ENCODE measurements around the gene TNIK.

TNIK gene

DNA sequence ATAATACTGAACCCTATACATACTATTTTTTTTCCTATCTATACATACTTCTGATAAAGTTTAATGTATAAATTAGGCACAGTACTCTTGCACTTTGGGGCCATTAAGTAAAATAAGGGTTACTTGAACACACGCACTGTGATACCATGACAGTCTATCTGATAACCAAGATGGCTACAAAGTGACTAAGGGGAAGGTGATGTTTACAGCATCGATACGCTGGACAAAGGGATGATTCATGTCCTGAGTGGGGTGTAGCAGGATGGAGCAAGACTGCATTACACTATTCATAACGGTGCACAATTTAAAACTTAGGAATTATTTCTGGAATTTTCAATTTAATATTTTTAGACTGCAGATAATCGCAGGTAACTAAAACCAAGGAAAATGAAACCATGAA lies 403.7 kb downstream of the TNIK start:
- H3K36me3 ChIP-seq (ENCODE audit: insufficient read depth, insufficient read length, low read length), result no peaks in the 10 kb centered on the region
- no peaks in the 10 kb centered on the region for H3K9me3 ChIP-seq (ENCODE audit: insufficient read depth, low read length)
- no peaks in the 10 kb centered on the region for H3K27me3 ChIP-seq (ENCODE audit: insufficient read depth, insufficient read length)
- no peak for DNase-seq (ENCODE audit: low read depth, low spot score)
- no peak overlapping the region for H3K9ac ChIP-seq (ENCODE audit: insufficient read length, low read depth)
- H3K4me1 ChIP-seq (ENCODE audit: insufficient read depth, insufficient read length), result no peaks in the 10 kb centered on the region
- TF ChIP-seq ZNF274 (IDR thresholded peaks at IDR 0.05; ENCODE audit: low read depth, low read length) (no peak), YY1 (IDR thresholded peaks at IDR 0.05; ENCODE audit: insufficient read depth, insufficient read length) (no peak), SUZ12 (IDR thresholded peaks at IDR 0.05; ENCODE audit: extremely low read depth, insufficient read depth, insufficient read length) (no peak)
- H3K4me3 ChIP-seq (ENCODE audit: insufficient read length, low read depth), result no peak overlapping the region

DNA sequence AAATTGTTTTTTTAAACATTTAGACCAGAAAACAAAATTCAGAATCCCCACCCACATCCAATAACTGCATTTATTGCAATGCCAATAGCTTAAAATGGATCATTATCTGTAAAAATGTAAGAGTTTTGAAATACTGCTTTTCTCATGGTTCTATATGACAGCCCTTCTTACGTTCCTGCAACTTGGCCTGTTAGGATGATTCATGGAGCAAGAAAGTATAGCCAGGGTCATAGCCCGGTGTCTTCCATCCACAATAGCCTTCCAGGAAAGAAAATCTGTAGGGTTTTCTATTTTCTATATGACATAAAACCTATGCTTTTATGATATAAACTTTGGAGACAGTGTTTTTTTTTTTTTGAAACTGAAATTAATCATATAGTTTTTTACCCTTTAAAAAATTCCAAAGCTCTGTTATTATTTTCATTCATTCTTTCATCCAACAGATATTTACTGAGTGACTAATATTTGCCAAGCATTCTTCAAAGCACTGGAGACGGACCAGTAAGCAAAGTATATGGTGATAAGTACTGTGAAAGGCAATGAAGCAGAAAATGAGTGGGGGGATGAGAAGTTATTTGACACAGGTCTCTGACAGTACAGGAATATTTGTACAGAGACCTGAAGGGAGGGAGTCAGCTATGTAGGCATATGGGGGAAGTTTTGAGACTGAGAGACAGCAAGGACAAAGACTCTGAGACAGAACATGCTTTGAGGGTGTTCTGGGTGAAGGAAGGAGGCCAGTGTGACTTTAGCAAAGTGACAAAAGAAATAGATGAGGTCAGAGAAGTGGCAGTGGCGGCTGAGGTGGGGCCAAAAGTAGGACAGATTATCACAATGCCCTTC lies 404.6 kb downstream of the TNIK start:
- no peak for DNase-seq (ENCODE audit: low read depth, low spot score)

DNA sequence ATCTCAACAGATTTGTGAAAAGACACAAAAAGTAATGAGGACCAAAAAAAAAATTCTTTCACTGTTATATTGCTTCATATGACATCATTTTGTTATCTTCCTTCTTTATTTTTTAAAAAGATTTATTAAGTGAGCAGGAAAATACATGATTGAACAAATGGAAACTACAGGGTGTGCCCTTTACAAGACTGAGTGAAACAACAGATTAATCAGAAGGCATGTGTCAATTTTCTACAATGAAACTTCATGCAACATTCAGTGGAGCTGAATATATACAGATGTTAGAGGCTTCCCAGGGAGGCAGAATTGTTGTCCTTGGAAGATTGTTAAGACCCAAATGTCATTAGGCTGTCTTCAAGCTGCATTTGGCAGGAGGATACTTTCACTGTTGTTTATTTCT lies 405.3 kb downstream of the TNIK start:
- TF ChIP-seq SUZ12 (IDR thresholded peaks at IDR 0.05; ENCODE audit: extremely low read depth, insufficient read depth, insufficient read length) (no peak), YY1 (IDR thresholded peaks at IDR 0.05; ENCODE audit: insufficient read depth, insufficient read length) (no peak), ZNF274 (IDR thresholded peaks at IDR 0.05; ENCODE audit: low read depth, low read length) (no peak)
- Histone ChIP-seq H3K36me3 (ENCODE audit: insufficient read depth, insufficient read length, low read length) (no peaks in the 10 kb centered on the region), H3K9me3 (ENCODE audit: insufficient read depth, low read length) (no peaks in the 10 kb centered on the region), H3K27me3 (ENCODE audit: insufficient read depth, insufficient read length) (no peaks in the 10 kb centered on the region), H3K4me1 (ENCODE audit: insufficient read depth, insufficient read length) (no peaks in the 10 kb centered on the region), H3K4me3 (ENCODE audit: insufficient read length, low read depth) (no peak overlapping the region), H3K9ac (ENCODE audit: insufficient read length, low read depth) (no peak overlapping the region)
- no peak for DNase-seq (ENCODE audit: low read depth, low spot score)

More for the DNA sequence above, 404.6 kb downstream of the TNIK start:
- Histone ChIP-seq H3K36me3 (ENCODE audit: insufficient read depth, insufficient read length, low read length) (no peaks in the 10 kb centered on the region), H3K4me3 (ENCODE audit: insufficient read length, low read depth) (no peak overlapping the region), H3K27me3 (ENCODE audit: insufficient read depth, insufficient read length) (no peaks in the 10 kb centered on the region), H3K9ac (ENCODE audit: insufficient read length, low read depth) (no peak overlapping the region), H3K4me1 (ENCODE audit: insufficient read depth, insufficient read length) (no peaks in the 10 kb centered on the region), H3K9me3 (ENCODE audit: insufficient read depth, low read length) (no peaks in the 10 kb centered on the region)
- TF ChIP-seq YY1 (IDR thresholded peaks at IDR 0.05; ENCODE audit: insufficient read depth, insufficient read length), result no peak
- TF ChIP-seq SUZ12 (IDR thresholded peaks at IDR 0.05; ENCODE audit: extremely low read depth, insufficient read depth, insufficient read length), result no peak
- TF ChIP-seq ZNF274 (IDR thresholded peaks at IDR 0.05; ENCODE audit: low read depth, low read length), result no peak

DNA sequence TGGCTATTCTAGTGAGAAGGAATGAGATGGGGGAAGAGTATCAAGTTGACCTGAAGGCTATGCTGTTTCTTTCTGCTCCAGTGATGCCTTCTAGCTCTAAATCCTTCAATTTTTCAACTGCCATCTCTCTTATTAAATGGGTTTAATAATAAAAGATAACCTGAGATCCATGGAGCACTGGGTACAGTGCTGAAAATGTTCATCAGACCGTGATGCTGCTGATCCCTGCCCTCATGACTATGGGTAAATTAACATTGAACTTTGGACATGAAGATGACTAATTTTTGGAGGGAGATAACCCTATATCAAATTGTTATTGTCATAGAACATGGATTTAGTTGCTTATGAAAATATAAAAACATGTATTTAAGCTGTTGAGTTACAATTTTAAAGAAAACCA lies 406.0 kb downstream of the TNIK start:
- TF ChIP-seq YY1 (IDR thresholded peaks at IDR 0.05; ENCODE audit: insufficient read depth, insufficient read length) (no peak), ZNF274 (IDR thresholded peaks at IDR 0.05; ENCODE audit: low read depth, low read length) (no peak), SUZ12 (IDR thresholded peaks at IDR 0.05; ENCODE audit: extremely low read depth, insufficient read depth, insufficient read length) (no peak)
- H3K9me3 ChIP-seq (ENCODE audit: insufficient read depth, low read length), result no peaks in the 10 kb centered on the region
- H3K27me3 ChIP-seq (ENCODE audit: insufficient read depth, insufficient read length), result no peaks in the 10 kb centered on the region
- H3K4me1 ChIP-seq (ENCODE audit: insufficient read depth, insufficient read length), result no peaks in the 10 kb centered on the region
- no peak overlapping the region for H3K4me3 ChIP-seq (ENCODE audit: insufficient read length, low read depth)
- H3K9ac ChIP-seq (ENCODE audit: insufficient read length, low read depth), result no peak overlapping the region
- DNase-seq (ENCODE audit: low read depth, low spot score), result no peak
- no peaks in the 10 kb centered on the region for H3K36me3 ChIP-seq (ENCODE audit: insufficient read depth, insufficient read length, low read length)

DNA sequence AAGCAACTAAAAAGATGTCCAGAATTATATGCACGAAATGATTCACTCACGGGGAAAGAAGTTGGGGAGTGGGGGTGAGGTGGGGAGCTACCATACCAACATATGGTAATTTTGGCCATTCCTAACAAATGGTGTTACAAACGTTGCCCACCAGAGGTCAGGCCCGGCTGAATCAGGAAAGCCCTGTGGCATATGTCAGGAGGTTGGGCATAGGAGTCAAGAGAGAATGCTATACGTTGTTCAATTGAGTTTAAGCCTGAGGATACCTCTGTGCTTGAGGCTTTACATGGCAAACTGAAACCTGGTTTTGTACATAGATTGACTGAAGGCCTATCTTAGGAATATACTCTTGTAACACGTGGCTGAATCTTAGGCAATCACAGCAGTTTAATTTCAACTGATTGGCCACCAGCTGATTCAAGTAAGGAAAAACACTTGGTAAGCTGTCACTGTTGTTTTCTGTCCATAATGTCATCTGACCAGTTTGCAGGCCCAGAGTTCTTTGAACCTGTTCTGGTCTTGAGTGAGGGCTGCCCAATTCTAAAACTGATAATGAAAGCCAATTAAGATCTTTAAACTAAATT lies 410.3 kb downstream of the TNIK start:
- DNase-seq (ENCODE audit: low read depth, low spot score), result peak; percentile 39
- Histone ChIP-seq H3K9ac (ENCODE audit: insufficient read length, low read depth) (no peak overlapping the region), H3K9me3 (ENCODE audit: insufficient read depth, low read length) (no peaks in the 10 kb centered on the region), H3K36me3 (ENCODE audit: insufficient read depth, insufficient read length, low read length) (no peaks in the 10 kb centered on the region), H3K27me3 (ENCODE audit: insufficient read depth, insufficient read length) (no peaks in the 10 kb centered on the region), H3K4me3 (ENCODE audit: insufficient read length, low read depth) (no peak overlapping the region), H3K4me1 (ENCODE audit: insufficient read depth, insufficient read length) (no peaks in the 10 kb centered on the region)
- TF ChIP-seq SUZ12 (IDR thresholded peaks at IDR 0.05; ENCODE audit: extremely low read depth, insufficient read depth, insufficient read length), result no peak
- no peak for TF ChIP-seq ZNF274 (IDR thresholded peaks at IDR 0.05; ENCODE audit: low read depth, low read length)
- TF ChIP-seq YY1 (IDR thresholded peaks at IDR 0.05; ENCODE audit: insufficient read depth, insufficient read length), result no peak

DNA sequence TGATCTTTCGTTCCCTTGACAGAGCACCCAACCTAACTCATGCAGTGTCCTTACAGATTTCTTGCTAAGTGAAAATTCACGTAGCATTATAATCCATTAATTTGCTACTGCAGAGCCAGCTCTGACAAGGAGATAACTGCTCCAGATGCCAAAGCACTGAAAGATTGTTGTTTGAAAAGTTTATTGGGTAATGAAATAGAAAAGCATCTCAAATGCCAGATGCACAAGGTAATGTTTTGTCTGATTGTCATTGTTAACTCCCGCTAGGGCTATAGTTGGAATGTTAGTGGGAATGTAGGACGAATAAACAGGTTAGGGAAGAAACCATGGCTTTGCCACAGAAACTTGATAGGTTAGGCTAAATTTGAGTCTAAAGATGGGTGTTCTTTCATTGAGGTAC lies 413.4 kb downstream of the TNIK start:
- no peak for DNase-seq (ENCODE audit: low read depth, low spot score)
- Histone ChIP-seq H3K4me1 (ENCODE audit: insufficient read depth, insufficient read length) (no peaks in the 10 kb centered on the region), H3K4me3 (ENCODE audit: insufficient read length, low read depth) (no peak overlapping the region), H3K36me3 (ENCODE audit: insufficient read depth, insufficient read length, low read length) (no peaks in the 10 kb centered on the region), H3K9me3 (ENCODE audit: insufficient read depth, low read length) (no peaks in the 10 kb centered on the region), H3K27me3 (ENCODE audit: insufficient read depth, insufficient read length) (no peaks in the 10 kb centered on the region), H3K9ac (ENCODE audit: insufficient read length, low read depth) (no peak overlapping the region)
- TF ChIP-seq SUZ12 (IDR thresholded peaks at IDR 0.05; ENCODE audit: extremely low read depth, insufficient read depth, insufficient read length) (no peak), YY1 (IDR thresholded peaks at IDR 0.05; ENCODE audit: insufficient read depth, insufficient read length) (no peak), ZNF274 (IDR thresholded peaks at IDR 0.05; ENCODE audit: low read depth, low read length) (no peak)
